Loucy (cell line): Measurements from ENCODE around the gene C1QC.

Experiments used
- H2AFZ ChIP-seq: fragments of 200-600 bp; sonication (generic); 2 replicates; pipeline ENCODE4 v1.6.0; 2016; ENCODE audit warnings: antibody characterized with exemption, mild to moderate bottlenecking, low read length, moderate library complexity
- H3F3A ChIP-seq: fragments of 200-600 bp; 2 replicates; pipeline ENCODE4 v1.6.0; 2016; ENCODE audit warnings: antibody characterized with exemption, low read depth, mild to moderate bottlenecking
- H3K27me3 ChIP-seq: fragments of 200-600 bp; sonication (generic); 2 replicates; pipeline ENCODE4 v1.6.1; 2014; ENCODE audit warnings: low read length, mild to moderate bottlenecking; ENCODE audit not compliant: insufficient read depth, poor library complexity, severe bottlenecking
- H3K36me3 ChIP-seq: fragments of 200-600 bp; sonication (generic); 2 replicates; pipeline ENCODE4 v1.6.1; 2016; ENCODE audit warnings: low read length; ENCODE audit not compliant: insufficient read depth
- H3K4me1 ChIP-seq: fragments of 200-600 bp; sonication (generic); 2 replicates; pipeline ENCODE4 v1.5.1; 2014; ENCODE audit warnings: low read length, mild to moderate bottlenecking; ENCODE audit not compliant: insufficient read depth, poor library complexity, severe bottlenecking
- H3K4me2 ChIP-seq: fragments of 200-600 bp; sonication (generic); 2 replicates; pipeline ENCODE4 v1.6.0; 2014; ENCODE audit warnings: antibody characterized with exemption, low read length, low read depth, mild to moderate bottlenecking; ENCODE audit not compliant: poor library complexity, severe bottlenecking
- H3K4me3 ChIP-seq: fragments of 200-600 bp; sonication (generic); 2 replicates; pipeline ENCODE4 v1.5.1; 2014; ENCODE audit warnings: low read length, mild to moderate bottlenecking, mixed read lengths; ENCODE audit not compliant: poor library complexity, severe bottlenecking
- H3K79me2 ChIP-seq: fragments of 200-600 bp; sonication (generic); 2 replicates; pipeline ENCODE4 v1.6.1; 2014; ENCODE audit warnings: low read length; ENCODE audit not compliant: insufficient read depth
- H3K9ac ChIP-seq: fragments of 200-600 bp; sonication (generic); 2 replicates; pipeline ENCODE4 v1.6.0; 2014; ENCODE audit warnings: mild to moderate bottlenecking, low read depth, low read length, moderate library complexity; ENCODE audit not compliant: poor library complexity, severe bottlenecking
- H3K9me2 ChIP-seq: fragments of 200-600 bp; sonication (generic); replicated peaks from 2 replicates; pipeline ENCODE4 v1.6.1; 2016; ENCODE audit warnings: low read depth, low read length, mixed read lengths
- H3K9me3 ChIP-seq: fragments of 200-600 bp; sonication (generic); 2 replicates; pipeline ENCODE4 v1.6.1; 2014; ENCODE audit warnings: mild to moderate bottlenecking, antibody characterized with exemption, low read length, low read depth; ENCODE audit not compliant: insufficient read depth
- H4K20me1 ChIP-seq: fragments of 200-600 bp; sonication (generic); 2 replicates; pipeline ENCODE4 v1.6.0; 2014; ENCODE audit warnings: antibody characterized with exemption, low read length, mild to moderate bottlenecking; ENCODE audit not compliant: insufficient read depth, poor library complexity, severe bottlenecking
- EZH2phosphoT487 ChIP-seq: fragments of 200-600 bp; IDR thresholded peaks from 2 replicates; pipeline ENCODE4 v1.6.1; 2018; ENCODE audit warnings: antibody characterized with exemption, mild to moderate bottlenecking, moderate library complexity, borderline replicate concordance
- TF ChIP-seq, protein P1 (sequence below): fragments of 200-600 bp; sonication (generic); conservative IDR thresholded peaks from 2 replicates; pipeline ENCODE4 v1.5.1; 2014; ENCODE audit warnings: mild to moderate bottlenecking, antibody characterized with exemption, low read length

The C1QC gene

GRCh38 chr1:22600071-22600816, 43.2 kb upstream of the C1QC start:
- no peak for TF ChIP-seq EZH2phosphoT487
- TF ChIP-seq, protein P1, sequence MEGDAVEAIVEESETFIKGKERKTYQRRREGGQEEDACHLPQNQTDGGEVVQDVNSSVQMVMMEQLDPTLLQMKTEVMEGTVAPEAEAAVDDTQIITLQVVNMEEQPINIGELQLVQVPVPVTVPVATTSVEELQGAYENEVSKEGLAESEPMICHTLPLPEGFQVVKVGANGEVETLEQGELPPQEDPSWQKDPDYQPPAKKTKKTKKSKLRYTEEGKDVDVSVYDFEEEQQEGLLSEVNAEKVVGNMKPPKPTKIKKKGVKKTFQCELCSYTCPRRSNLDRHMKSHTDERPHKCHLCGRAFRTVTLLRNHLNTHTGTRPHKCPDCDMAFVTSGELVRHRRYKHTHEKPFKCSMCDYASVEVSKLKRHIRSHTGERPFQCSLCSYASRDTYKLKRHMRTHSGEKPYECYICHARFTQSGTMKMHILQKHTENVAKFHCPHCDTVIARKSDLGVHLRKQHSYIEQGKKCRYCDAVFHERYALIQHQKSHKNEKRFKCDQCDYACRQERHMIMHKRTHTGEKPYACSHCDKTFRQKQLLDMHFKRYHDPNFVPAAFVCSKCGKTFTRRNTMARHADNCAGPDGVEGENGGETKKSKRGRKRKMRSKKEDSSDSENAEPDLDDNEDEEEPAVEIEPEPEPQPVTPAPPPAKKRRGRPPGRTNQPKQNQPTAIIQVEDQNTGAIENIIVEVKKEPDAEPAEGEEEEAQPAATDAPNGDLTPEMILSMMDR, result no peak
- Histone ChIP-seq H3K27me3 (no peaks in the 10 kb centered on the region), H3K36me3 (no peaks in the 10 kb centered on the region), H3K9me2 (no peaks in the 10 kb centered on the region), H3K4me3 (no peak overlapping the region), H3K4me2 (no peak overlapping the region), H4K20me1 (no peaks in the 10 kb centered on the region), H3K9me3 (no peaks in the 10 kb centered on the region), H3K4me1 (no peaks in the 10 kb centered on the region), H2AFZ (no peak overlapping the region), H3K79me2 (no peaks in the 10 kb centered on the region), H3K9ac (no peak overlapping the region), H3F3A (no peaks in the 10 kb centered on the region)

DNA sequence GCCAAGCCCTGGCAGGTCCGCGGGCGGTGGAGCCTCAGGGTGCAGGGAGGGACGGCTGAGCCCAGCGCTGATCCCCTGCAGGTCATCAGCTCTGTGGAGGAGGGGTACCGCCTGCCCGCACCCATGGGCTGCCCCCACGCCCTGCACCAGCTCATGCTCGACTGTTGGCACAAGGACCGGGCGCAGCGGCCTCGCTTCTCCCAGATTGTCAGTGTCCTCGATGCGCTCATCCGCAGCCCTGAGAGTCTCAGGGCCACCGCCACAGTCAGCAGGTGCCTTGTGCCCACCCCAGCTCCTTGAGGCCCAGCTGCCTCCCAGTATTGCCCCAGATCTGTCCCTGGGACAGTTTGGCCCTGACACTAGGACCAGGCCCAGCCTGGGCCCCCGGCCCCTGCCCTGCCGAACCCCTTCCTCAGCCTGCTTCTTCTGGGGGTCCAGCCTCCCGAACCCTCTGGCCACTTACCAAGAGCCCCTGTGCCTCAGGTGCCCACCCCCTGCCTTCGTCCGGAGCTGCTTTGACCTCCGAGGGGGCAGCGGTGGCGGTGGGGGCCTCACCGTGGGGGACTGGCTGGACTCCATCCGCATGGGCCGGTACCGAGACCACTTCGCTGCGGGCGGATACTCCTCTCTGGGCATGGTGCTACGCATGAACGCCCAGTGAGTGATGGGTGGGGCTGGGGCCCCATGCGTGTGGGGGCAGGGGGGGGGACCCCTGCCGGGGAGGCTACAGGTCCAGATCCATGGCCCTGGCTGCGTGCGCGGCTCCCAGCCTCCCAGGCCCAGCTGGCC, 42.4 kb upstream of the C1QC start:
- H3K9me3 ChIP-seq, result no peaks in the 10 kb centered on the region
- no peaks in the 10 kb centered on the region for H3K36me3 ChIP-seq
- no peaks in the 10 kb centered on the region for H3K79me2 ChIP-seq
- no peak for TF ChIP-seq EZH2phosphoT487
- TF ChIP-seq, protein P1, result no peak
- H2AFZ ChIP-seq, result no peak overlapping the region
- H3K9ac ChIP-seq, result no peak overlapping the region
- H3K9me2 ChIP-seq, result no peaks in the 10 kb centered on the region
- no peaks in the 10 kb centered on the region for H3K4me1 ChIP-seq
- H3K4me3 ChIP-seq, result no peak overlapping the region
- H3K27me3 ChIP-seq, result no peaks in the 10 kb centered on the region
- H4K20me1 ChIP-seq, result no peaks in the 10 kb centered on the region
- no peak overlapping the region for H3K4me2 ChIP-seq
- no peaks in the 10 kb centered on the region for H3F3A ChIP-seq

- Histone ChIP-seq H3F3A (no peaks in the 10 kb centered on the region), H3K4me1 (no peaks in the 10 kb centered on the region), H3K9ac (no peak overlapping the region), H3K9me3 (no peaks in the 10 kb centered on the region), H3K27me3 (no peaks in the 10 kb centered on the region), H2AFZ (no peak overlapping the region), H3K36me3 (no peaks in the 10 kb centered on the region), H3K4me3 (no peak overlapping the region), H3K79me2 (no peaks in the 10 kb centered on the region), H4K20me1 (no peaks in the 10 kb centered on the region), H3K4me2 (no peak overlapping the region), H3K9me2 (no peaks in the 10 kb centered on the region)
- TF ChIP-seq, protein P1, result no peak
- no peak for TF ChIP-seq EZH2phosphoT487
Measured at GRCh38 chr1:22601610-22602009, 41.8 kb upstream of the C1QC start.
